Activated CD4-positive, alpha-beta memory T cell treated with anti-CD3 and anti-CD28 coated beads for 36 hours (primary cell): ENCODE measurements around the gene KLHL10. TPM values are rescaled to one million over a fixed set of nuclear protein-coding genes. Genes with fewer than 3 reads are reported as not detected.

Experiments
- CTCF ChIA-PET: fragments of 350-600 bp; sonication (Branson Sonifier 250); formaldehyde crosslinking; loops from one replicate; lab custom pipeline; 2021; ENCODE audit warnings: antibody characterized with exemption, inconsistent platforms; lab: Charles Lee
- POLR2A ChIA-PET: fragments of 350-600 bp; sonication (Branson Sonifier 250); formaldehyde crosslinking; loops from one replicate; lab custom pipeline; 2021; ENCODE audit warnings: antibody characterized with exemption; lab: Charles Lee
- DNase-seq: peaks from one replicate; pipeline ENCODE4 v3.0.0-alpha.2; 2020
- H3K27ac Mint-ChIP-seq: one replicate; pipeline ENCODE4 v1.8.0; 2021; ENCODE audit warnings: mixed read lengths
- H3K27me3 Mint-ChIP-seq: one replicate; pipeline ENCODE4 v1.8.0; 2021; ENCODE audit warnings: mixed read lengths
- H3K36me3 Mint-ChIP-seq: one replicate; pipeline ENCODE4 v1.8.0; 2021; ENCODE audit warnings: mixed read lengths
- H3K4me1 Mint-ChIP-seq: one replicate; pipeline ENCODE4 v1.8.0; 2021; ENCODE audit warnings: low read depth, mixed read lengths
- H3K4me3 Mint-ChIP-seq: one replicate; pipeline ENCODE4 v1.8.0; 2021; ENCODE audit warnings: mild to moderate bottlenecking, mixed read lengths
- H3K9me3 Mint-ChIP-seq: one replicate; pipeline ENCODE4 v1.8.0; 2021; ENCODE audit warnings: mixed read lengths
- intact Hi-C: fragments of 100-400 bp; cut with micrococcal nuclease; formaldehyde crosslinking; loops from one replicate; pipeline ENCODE4 v1.15.1; 2023
- total RNA-seq, 2 experiments: library from RNA; stranded (reverse); gene quantifications; one replicate each; pipeline ENCODE4 v1.2.3, GENCODE V29; 2021

The KLHL10 gene
- total RNA-seq, result under 1 TPM; 0.12 to 0.29 TPM

GRCh38 chr17:41837761-41838538 is at the start of gene KLHL10:
KLHL10 (plus strand) TSS chr17:41837825; CDS start chr17:41837933, 108 bp downstream.
- H3K36me3 Mint-ChIP-seq, result no peaks in the 10 kb centered on the region
- peaks cover 2% of the 10 kb centered on the region for H3K27me3 Mint-ChIP-seq
- ChIA-PET CTCF (interaction anchor here (1.3 kb wide), 1 partner anchor 142 kb away, joined by 7 read pairs; no protein-coding TSS in a partner anchor), POLR2A (no interaction called here)
- H3K4me3 Mint-ChIP-seq, result peak within 1 kb of the TSS; percentile 75
- peaks cover 14% of the 10 kb centered on the region for H3K4me1 Mint-ChIP-seq
- intact Hi-C loops, result no loop called here
- H3K9me3 Mint-ChIP-seq, result no peaks in the 10 kb centered on the region
- DNase-seq, result no peak
- H3K27ac Mint-ChIP-seq, result no peak within 1 kb of the TSS

GRCh38 chr17:41792845-41793783 is 44.5 kb upstream of the KLHL10 start:
- no peak overlapping the region for H3K27ac Mint-ChIP-seq
- intact Hi-C loops, result no loop called here
- no peak overlapping the region for H3K4me3 Mint-ChIP-seq
- ChIA-PET POLR2A (no interaction called here), CTCF (interaction anchor here (1.1 kb wide), 1 partner anchor 18 kb away, joined by 3 read pairs; no protein-coding TSS in a partner anchor)
- H3K36me3 Mint-ChIP-seq, result no peaks in the 10 kb centered on the region
- peaks cover 2% of the 10 kb centered on the region for H3K4me1 Mint-ChIP-seq
- no peaks in the 10 kb centered on the region for H3K9me3 Mint-ChIP-seq
- H3K27me3 Mint-ChIP-seq, result peaks cover 3% of the 10 kb centered on the region
- DNase-seq, result peak; percentile 22

- Mint-ChIP-seq H3K27ac (no peak overlapping the region), H3K36me3 (no peaks in the 10 kb centered on the region), H3K9me3 (no peaks in the 10 kb centered on the region), H3K27me3 (peaks cover 3% of the 10 kb centered on the region), H3K4me3 (no peak overlapping the region), H3K4me1 (no peaks in the 10 kb centered on the region)
- ChIA-PET CTCF (interaction anchor here (0.9 kb wide), 2 partner anchors 9 to 98 kb away, joined by 3 read pairs; no protein-coding TSS in a partner anchor), POLR2A (interaction anchor here (0.6 kb wide), 1 partner anchor 182 kb away, joined by 3 read pairs; no protein-coding TSS in a partner anchor)
- DNase-seq, result no peak
- intact Hi-C loops, result no loop called here
These were observed 43.7 kb upstream of the KLHL10 start for GRCh38 chr17:41793784-41794539.

- no peak for DNase-seq
- ChIA-PET POLR2A (interaction anchor here (0.6 kb wide), 1 partner anchor 181 kb away, joined by 3 read pairs; no protein-coding TSS in a partner anchor), CTCF (interaction anchor here (0.9 to 1.1 kb wide), 3 partner anchors 9 to 99 kb away, joined by 3 read pairs; no protein-coding TSS in a partner anchor)
- Mint-ChIP-seq H3K4me1 (no peaks in the 10 kb centered on the region), H3K27ac (no peak overlapping the region), H3K9me3 (no peaks in the 10 kb centered on the region), H3K4me3 (no peak overlapping the region), H3K36me3 (no peaks in the 10 kb centered on the region), H3K27me3 (peaks cover 3% of the 10 kb centered on the region)
- intact Hi-C loops, result no loop called here
These were observed 43.1 kb upstream of the KLHL10 start for GRCh38 chr17:41794540-41794975.

- Mint-ChIP-seq H3K36me3 (no peaks in the 10 kb centered on the region), H3K4me3 (no peak overlapping the region), H3K27me3 (peaks cover 3% of the 10 kb centered on the region), H3K27ac (no peak overlapping the region), H3K9me3 (no peaks in the 10 kb centered on the region), H3K4me1 (no peaks in the 10 kb centered on the region)
- intact Hi-C loops, result no loop called here
- DNase-seq, result no peak
- ChIA-PET POLR2A (interaction anchor here (0.6 kb wide), 1 partner anchor 929 kb away, joined by 3 read pairs; no protein-coding TSS in a partner anchor), CTCF (interaction anchor here (1.5 to 7.1 kb wide), 2 partner anchors 15 to 60 kb away, joined by 7 to 65 read pairs; partner anchors contain the start of genes HAP1 and P3H4)
These were observed 41.3 kb upstream of the KLHL10 start for GRCh38 chr17:41796121-41796895.

GRCh38 chr17:41797377-41797776 is 40.2 kb upstream of the KLHL10 start:
- POLR2A ChIA-PET, result no interaction called here
- Mint-ChIP-seq H3K27ac (no peak overlapping the region), H3K36me3 (no peaks in the 10 kb centered on the region), H3K27me3 (peaks cover 3% of the 10 kb centered on the region), H3K9me3 (no peaks in the 10 kb centered on the region), H3K4me3 (no peak overlapping the region), H3K4me1 (peaks cover 3% of the 10 kb centered on the region)
- no peak for DNase-seq
- CTCF ChIA-PET, result interaction anchor here (1.5 to 7.1 kb wide), 2 partner anchors 14 to 61 kb away, joined by 7 to 65 read pairs; partner anchors contain the start of genes HAP1 and P3H4
- intact Hi-C loops, result no loop called here

- intact Hi-C loops, result no loop called here
- no peak for DNase-seq
- Mint-ChIP-seq H3K4me1 (peaks cover 3% of the 10 kb centered on the region), H3K4me3 (no peak overlapping the region), H3K36me3 (no peaks in the 10 kb centered on the region), H3K9me3 (no peaks in the 10 kb centered on the region), H3K27me3 (no peaks in the 10 kb centered on the region), H3K27ac (no peak overlapping the region)
- ChIA-PET CTCF (interaction anchor here (0.7 to 7.1 kb wide), 4 partner anchors 10 to 63 kb away, joined by 3 to 65 read pairs (median 6); partner anchors contain the start of genes HAP1, JUP and P3H4), POLR2A (no interaction called here)
These were observed 38.3 kb upstream of the KLHL10 start for GRCh38 chr17:41799366-41799765.

- CTCF ChIA-PET, result interaction anchor here (0.6 to 7.1 kb wide), 19 partner anchors 10 to 1133 kb away, joined by 3 to 65 read pairs (median 4); partner anchors contain the start of genes EIF1, HAP1, JUP and P3H4
- H3K4me1 Mint-ChIP-seq, result peaks cover 3% of the 10 kb centered on the region
These were observed 36.8 kb upstream of the KLHL10 start for GRCh38 chr17:41800601-41801373.

GRCh38 chr17:41801374-41802271 is 36.0 kb upstream of the KLHL10 start:
- DNase-seq, result peak; percentile 82
- ChIA-PET CTCF (interaction anchor here (0.6 to 7.1 kb wide), 20 partner anchors 9 to 1134 kb away, joined by 3 to 65 read pairs (median 4); partner anchors contain the start of genes EIF1, HAP1, JUP and P3H4), POLR2A (no interaction called here)
- Mint-ChIP-seq H3K27ac (peak overlapping the region; percentile 31), H3K4me3 (no peak overlapping the region), H3K9me3 (no peaks in the 10 kb centered on the region), H3K36me3 (no peaks in the 10 kb centered on the region), H3K27me3 (no peaks in the 10 kb centered on the region), H3K4me1 (peaks cover 3% of the 10 kb centered on the region)
- intact Hi-C loops, result loop anchor here (1.0 kb wide), 1 partner anchor 63 kb away; no protein-coding TSS in a partner anchor

More at GRCh38 chr17:41800601-41801373, 36.8 kb upstream of the KLHL10 start:
- DNase-seq, result no peak
- POLR2A ChIA-PET, result no interaction called here
- no peak overlapping the region for H3K27ac Mint-ChIP-seq
- no peak overlapping the region for H3K4me3 Mint-ChIP-seq
- H3K36me3 Mint-ChIP-seq, result no peaks in the 10 kb centered on the region
- intact Hi-C loops, result loop anchor here (1.0 kb wide), 1 partner anchor 62 kb away; no protein-coding TSS in a partner anchor
- no peaks in the 10 kb centered on the region for H3K27me3 Mint-ChIP-seq
- no peaks in the 10 kb centered on the region for H3K9me3 Mint-ChIP-seq
